CD8-positive, alpha-beta memory T cell (primary cell): ENCODE data around the gene KCNIP4. TPM values are rescaled to one million over a fixed set of nuclear protein-coding genes. Genes with fewer than 3 reads are reported as not detected.
A peak's percentile ranks its signal among the peaks of the same experiment; 100 is the strongest.

Experiments used
- CTCF ChIA-PET: fragments of 350-600 bp; sonication (Branson Sonifier 250); formaldehyde crosslinking; loops from one replicate; lab custom pipeline; 2021; ENCODE audit warnings: antibody characterized with exemption; lab: Charles Lee
- POLR2A ChIA-PET: fragments of 350-600 bp; sonication (Branson Sonifier 250); formaldehyde crosslinking; loops from one replicate; lab custom pipeline; 2021; ENCODE audit warnings: antibody characterized with exemption; lab: Charles Lee
- DNase-seq, 5 donors: peaks; one replicate each; pipeline versions ENCODE4 v3.0.0 to v3.0.0-alpha.2; 2020 to 2022; ENCODE audit warnings: mixed read lengths in 1 of 5
- H3K27ac ChIP-seq: one replicate; pipeline ENCODE4 v1.7.0; 2013; ENCODE audit warnings: low read depth, mild to moderate bottlenecking, low read length, moderate library complexity
- H3K27me3 ChIP-seq: 2 replicates; pipeline ENCODE4 v1.7.0; 2013; ENCODE audit warnings: low read length, mild to moderate bottlenecking; ENCODE audit not compliant: insufficient read depth, poor library complexity, severe bottlenecking
- H3K36me3 ChIP-seq: 2 replicates; pipeline ENCODE4 v1.7.0; 2013; ENCODE audit warnings: mild to moderate bottlenecking, low read length, moderate library complexity; ENCODE audit not compliant: insufficient read depth
- H3K4me1 ChIP-seq: 2 replicates; pipeline ENCODE4 v1.7.0; 2013; ENCODE audit warnings: mild to moderate bottlenecking, low read length, moderate library complexity; ENCODE audit not compliant: insufficient read depth
- H3K4me3 ChIP-seq: 2 replicates; pipeline ENCODE4 v1.7.0; 2013; ENCODE audit warnings: mild to moderate bottlenecking, low read length
- H3K9me3 ChIP-seq: 2 replicates; pipeline ENCODE4 v1.7.0; 2013; ENCODE audit warnings: mild to moderate bottlenecking, low read length
- H3K27ac Mint-ChIP-seq, 8 donors: one replicate each; pipeline ENCODE4 v1.8.0; 2020 to 2021; ENCODE audit warnings: mixed read lengths in 8 of 8, mild to moderate bottlenecking in 6 of 8, inconsistent platforms in 3 of 8, moderate library complexity in 3 of 8
- H3K27me3 Mint-ChIP-seq, 2 donors: one replicate each; pipeline ENCODE4 v1.8.0; 2020 to 2021; ENCODE audit warnings: mixed read lengths in 2 of 2, mild to moderate bottlenecking in 1 of 2, moderate library complexity in 1 of 2
- H3K36me3 Mint-ChIP-seq, 3 donors: one replicate each; pipeline ENCODE4 v1.8.0; 2020 to 2021; ENCODE audit warnings: mixed read lengths in 3 of 3, inconsistent platforms in 1 of 3, mild to moderate bottlenecking in 1 of 3
- H3K4me1 Mint-ChIP-seq, 3 donors: one replicate each; pipeline ENCODE4 v1.8.0; 2020 to 2021; ENCODE audit warnings: mixed read lengths in 3 of 3, inconsistent platforms in 1 of 3, mild to moderate bottlenecking in 1 of 3
- H3K4me3 Mint-ChIP-seq, 7 donors: one replicate each; pipeline ENCODE4 v1.8.0; 2020 to 2021; ENCODE audit warnings: mixed read lengths in 7 of 7, mild to moderate bottlenecking in 6 of 7, moderate library complexity in 4 of 7, inconsistent platforms in 2 of 7
- H3K9me3 Mint-ChIP-seq, 5 donors: one replicate each; pipeline ENCODE4 v1.8.0; 2020 to 2022; ENCODE audit warnings: mixed read lengths in 5 of 5, mild to moderate bottlenecking in 3 of 5, moderate library complexity in 2 of 5, inconsistent platforms in 1 of 5
- polyA plus RNA-seq: library from polyadenylated mRNA; unstranded; fragments of 300-500 nt; fragmentation: Illumina TruSeq; gene quantifications from one replicate; pipeline ENCODE4 v1.2.3, GENCODE V29; 2021
- total RNA-seq, 2 experiments: library from RNA; stranded (reverse); gene quantifications; one replicate each; pipeline ENCODE4 v1.2.3, GENCODE V29; 2021

Gene KCNIP4
- total and polyA plus RNA-seq, 3 experiments from 2014 or later = 0.12 TPM; not detected in 2

DNA sequence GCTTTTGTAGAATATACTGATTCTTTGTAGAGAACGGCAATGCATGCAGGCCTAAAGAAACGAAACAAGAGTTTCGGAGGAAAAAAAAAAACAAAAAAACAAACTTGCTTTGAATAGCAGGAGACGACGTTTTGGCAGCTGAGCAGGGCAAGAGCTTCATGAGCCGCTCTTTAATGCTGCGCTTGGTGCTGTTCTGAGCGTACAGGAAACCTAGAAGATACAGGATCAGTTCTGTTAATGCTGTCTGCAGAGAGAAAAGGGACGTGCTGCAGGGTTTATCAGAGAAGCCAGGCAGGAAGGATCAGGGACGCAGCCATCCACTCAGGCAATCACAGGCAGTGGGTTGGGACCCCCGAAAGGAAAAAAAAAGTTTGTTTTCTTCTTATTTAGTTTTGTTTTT, 1066.1 kb downstream of the KCNIP4 start:
- H3K4me3 ChIP-seq = no peak overlapping the region
- no peaks in the 10 kb centered on the region for H3K4me1 ChIP-seq
- POLR2A ChIA-PET = no interaction called here
- CTCF ChIA-PET = no interaction called here
- no peaks in the 10 kb centered on the region for H3K9me3 ChIP-seq
- no peak overlapping the region for H3K4me3 Mint-ChIP-seq
- no peak overlapping the region for H3K27ac ChIP-seq
- peaks cover 0 to 1% of the 10 kb centered on the region in 2 donors for H3K27me3 Mint-ChIP-seq
- peaks cover 3 to 22% (median 5%) of the 10 kb centered on the region in 5 donors for H3K9me3 Mint-ChIP-seq
- peaks cover 0 to 3% (median 0%) of the 10 kb centered on the region in 3 donors for H3K4me1 Mint-ChIP-seq
- no peak overlapping the region for H3K27ac Mint-ChIP-seq
- DNase-seq = no peak
- no peaks in the 10 kb centered on the region for H3K36me3 ChIP-seq
- peaks cover 0 to 9% (median 0%) of the 10 kb centered on the region in 3 donors for H3K36me3 Mint-ChIP-seq
- H3K27me3 ChIP-seq = no peaks in the 10 kb centered on the region

- POLR2A ChIA-PET = no interaction called here
- CTCF ChIA-PET = no interaction called here
- peaks cover 0 to 1% of the 10 kb centered on the region in 2 donors for H3K27me3 Mint-ChIP-seq
- Histone ChIP-seq H3K27ac (no peak overlapping the region), H3K4me3 (no peak overlapping the region), H3K36me3 (no peaks in the 10 kb centered on the region), H3K9me3 (no peaks in the 10 kb centered on the region), H3K4me1 (no peaks in the 10 kb centered on the region), H3K27me3 (no peaks in the 10 kb centered on the region)
- H3K9me3 Mint-ChIP-seq = peaks cover 2 to 16% (median 5%) of the 10 kb centered on the region in 5 donors
- no peak for DNase-seq
- no peak overlapping the region for H3K27ac Mint-ChIP-seq
- H3K4me3 Mint-ChIP-seq = no peak overlapping the region
- peaks cover 0 to 3% (median 0%) of the 10 kb centered on the region in 3 donors for H3K4me1 Mint-ChIP-seq
- H3K36me3 Mint-ChIP-seq = peaks cover 0 to 12% (median 0%) of the 10 kb centered on the region in 3 donors
Measured at GRCh38 chr4:20881658-20882057, 1066.9 kb downstream of the KCNIP4 start.

DNA sequence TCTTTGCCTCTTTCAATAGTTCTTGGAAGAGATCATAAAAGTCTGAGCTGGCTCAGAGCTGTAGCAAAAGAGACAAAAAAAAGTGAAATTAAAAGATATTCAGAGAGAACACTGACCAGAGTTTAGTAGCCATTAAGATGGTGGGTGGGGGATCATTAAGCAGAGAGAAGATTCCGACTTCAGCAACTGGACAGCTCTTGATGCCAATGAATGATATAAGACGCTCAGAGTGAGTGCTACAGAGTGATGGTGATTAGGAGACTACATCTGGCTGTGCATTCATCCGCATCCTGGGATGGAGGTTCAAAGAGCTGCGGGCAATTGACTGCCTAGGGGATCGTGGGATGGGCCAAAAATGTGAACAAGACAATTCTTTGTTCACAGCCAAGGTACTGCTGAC, 1069.8 kb downstream of the KCNIP4 start:
- CTCF ChIA-PET = no interaction called here
- no peak for DNase-seq
- Mint-ChIP-seq H3K4me1 (peaks cover 0 to 3% (median 0%) of the 10 kb centered on the region in 3 donors), H3K36me3 (peaks cover 0 to 6% (median 0%) of the 10 kb centered on the region in 3 donors), H3K9me3 (peaks cover 1 to 4% (median 2%) of the 10 kb centered on the region in 5 donors), H3K27ac (no peak overlapping the region), H3K4me3 (no peak overlapping the region), H3K27me3 (peaks cover 0 to 1% of the 10 kb centered on the region in 2 donors)
- no peaks in the 10 kb centered on the region for H3K9me3 ChIP-seq
- H3K27me3 ChIP-seq = no peaks in the 10 kb centered on the region
- no peaks in the 10 kb centered on the region for H3K4me1 ChIP-seq
- POLR2A ChIA-PET = no interaction called here
- H3K4me3 ChIP-seq = no peak overlapping the region
- H3K36me3 ChIP-seq = no peaks in the 10 kb centered on the region
- no peak overlapping the region for H3K27ac ChIP-seq

DNA sequence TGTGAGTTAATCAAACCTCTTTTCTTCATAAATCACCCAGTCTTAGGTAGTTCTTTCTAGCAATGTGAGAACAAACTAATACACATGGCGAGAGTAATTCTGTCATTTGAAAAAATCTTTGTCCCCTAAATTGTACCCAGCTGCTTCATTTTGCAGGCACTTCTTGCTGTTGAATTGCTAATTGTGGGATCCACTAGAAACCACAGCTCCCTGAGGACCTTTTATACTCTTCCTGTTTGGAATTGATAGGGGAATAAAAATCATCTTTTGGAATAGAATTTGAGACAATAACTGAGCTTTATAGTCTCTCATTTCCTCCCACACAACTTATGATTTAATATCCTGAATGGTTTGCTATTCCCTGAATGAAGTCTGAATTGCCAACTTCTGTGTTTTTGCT, 1078.1 kb downstream of the KCNIP4 start:
- H3K4me3 Mint-ChIP-seq = no peak overlapping the region
- ChIA-PET CTCF (no interaction called here), POLR2A (no interaction called here)
- DNase-seq = no peak
- Histone ChIP-seq H3K9me3 (no peaks in the 10 kb centered on the region), H3K27ac (no peak overlapping the region), H3K36me3 (no peaks in the 10 kb centered on the region), H3K4me1 (no peaks in the 10 kb centered on the region), H3K27me3 (no peaks in the 10 kb centered on the region), H3K4me3 (no peak overlapping the region)
- no peak overlapping the region for H3K27ac Mint-ChIP-seq
- peaks cover 7 to 13% (median 8%) of the 10 kb centered on the region in 3 donors for H3K4me1 Mint-ChIP-seq
- no peaks in the 10 kb centered on the region for H3K36me3 Mint-ChIP-seq
- H3K27me3 Mint-ChIP-seq = no peaks in the 10 kb centered on the region
- H3K9me3 Mint-ChIP-seq = no peaks in the 10 kb centered on the region

- no peaks in the 10 kb centered on the region for H3K27me3 ChIP-seq
- Mint-ChIP-seq H3K4me3 (no peak overlapping the region), H3K9me3 (peaks cover 0 to 6% (median 0%) of the 10 kb centered on the region in 5 donors), H3K4me1 (peaks cover 7 to 13% (median 8%) of the 10 kb centered on the region in 3 donors), H3K27me3 (no peaks in the 10 kb centered on the region), H3K36me3 (no peaks in the 10 kb centered on the region), H3K27ac (peak overlapping the region in 1 of 8 donors; percentile 29)
- CTCF ChIA-PET = no interaction called here
- POLR2A ChIA-PET = no interaction called here
- DNase-seq = no peak
- no peaks in the 10 kb centered on the region for H3K9me3 ChIP-seq
- H3K4me1 ChIP-seq = no peaks in the 10 kb centered on the region
- no peak overlapping the region for H3K27ac ChIP-seq
- H3K4me3 ChIP-seq = no peak overlapping the region
- H3K36me3 ChIP-seq = no peaks in the 10 kb centered on the region
Measured at GRCh38 chr4:20868108-20868507, 1080.5 kb downstream of the KCNIP4 start.

DNA sequence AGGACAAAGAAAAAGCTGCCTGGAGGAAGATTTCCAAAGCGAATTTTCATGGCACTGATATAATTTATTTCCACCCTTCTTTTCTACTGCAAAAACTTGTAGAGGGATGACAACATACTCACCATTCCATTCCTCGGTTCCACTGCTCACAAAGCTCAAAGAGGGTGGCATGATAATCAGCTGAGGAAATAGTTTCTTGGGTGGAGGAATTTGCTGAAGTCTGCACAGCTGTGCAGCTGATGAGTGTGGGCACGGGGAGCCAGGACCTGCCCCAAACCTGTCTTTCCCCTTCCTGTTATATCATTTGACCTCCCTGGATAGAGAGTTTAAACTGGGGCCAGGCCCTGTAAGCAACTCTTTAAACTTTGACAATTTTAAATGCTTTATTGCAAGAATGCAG, 1087.7 kb downstream of the KCNIP4 start:
- Mint-ChIP-seq H3K4me1 (peaks cover 5 to 9% (median 7%) of the 10 kb centered on the region in 3 donors), H3K27ac (no peak overlapping the region), H3K27me3 (no peaks in the 10 kb centered on the region), H3K9me3 (peaks cover 0 to 9% (median 3%) of the 10 kb centered on the region in 5 donors), H3K4me3 (no peak overlapping the region), H3K36me3 (peaks cover 0 to 4% (median 0%) of the 10 kb centered on the region in 3 donors)
- H3K4me1 ChIP-seq = no peaks in the 10 kb centered on the region
- ChIA-PET POLR2A (no interaction called here), CTCF (interaction anchor here (1.7 kb wide), 1 partner anchor 13 kb away, joined by 3 read pairs; no protein-coding TSS in a partner anchor)
- H3K9me3 ChIP-seq = no peaks in the 10 kb centered on the region
- no peaks in the 10 kb centered on the region for H3K36me3 ChIP-seq
- no peaks in the 10 kb centered on the region for H3K27me3 ChIP-seq
- DNase-seq = no peak
- H3K4me3 ChIP-seq = no peak overlapping the region
- H3K27ac ChIP-seq = no peak overlapping the region

- Histone ChIP-seq H3K36me3 (no peaks in the 10 kb centered on the region), H3K9me3 (no peaks in the 10 kb centered on the region), H3K27me3 (no peaks in the 10 kb centered on the region), H3K4me1 (no peaks in the 10 kb centered on the region), H3K27ac (no peak overlapping the region), H3K4me3 (no peak overlapping the region)
- peaks cover 7 to 12% (median 8%) of the 10 kb centered on the region in 3 donors for H3K4me1 Mint-ChIP-seq
- H3K27me3 Mint-ChIP-seq = no peaks in the 10 kb centered on the region
- H3K36me3 Mint-ChIP-seq = peaks cover 0 to 4% (median 0%) of the 10 kb centered on the region in 3 donors
- no peak overlapping the region for H3K27ac Mint-ChIP-seq
- H3K9me3 Mint-ChIP-seq = peaks cover 2 to 9% (median 3%) of the 10 kb centered on the region in 5 donors
- H3K4me3 Mint-ChIP-seq = no peak overlapping the region
- ChIA-PET POLR2A (no interaction called here), CTCF (no interaction called here)
- no peak for DNase-seq
Measured at GRCh38 chr4:20859097-20859781, 1089.3 kb downstream of the KCNIP4 start.

DNA sequence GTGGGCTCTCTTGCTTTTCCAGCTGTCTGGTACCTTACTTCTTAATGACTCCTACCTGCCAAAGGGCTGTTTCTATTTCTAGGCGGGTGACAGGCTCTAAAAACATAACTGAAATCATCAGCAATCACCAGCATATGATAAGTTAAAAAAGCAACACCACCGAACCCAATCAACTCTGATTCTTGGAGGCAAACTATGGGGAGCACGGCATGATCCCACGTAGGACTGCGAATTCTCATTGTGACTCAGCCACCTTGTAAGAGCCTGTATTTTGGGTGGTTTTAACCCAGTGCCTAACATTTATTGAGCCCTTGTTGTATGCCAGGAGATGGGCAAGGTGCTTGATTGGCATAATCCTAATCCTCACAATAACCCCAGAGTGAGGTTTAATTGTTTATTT, 1091.5 kb downstream of the KCNIP4 start:
- Histone ChIP-seq H3K27ac (no peak overlapping the region), H3K4me3 (no peak overlapping the region), H3K9me3 (no peaks in the 10 kb centered on the region), H3K36me3 (no peaks in the 10 kb centered on the region), H3K4me1 (no peaks in the 10 kb centered on the region), H3K27me3 (no peaks in the 10 kb centered on the region)
- Mint-ChIP-seq H3K27ac (no peak overlapping the region), H3K4me1 (peaks cover 7 to 16% (median 8%) of the 10 kb centered on the region in 3 donors), H3K4me3 (no peak overlapping the region), H3K36me3 (peaks cover 0 to 13% (median 0%) of the 10 kb centered on the region in 3 donors), H3K9me3 (peaks cover 8 to 18% (median 12%) of the 10 kb centered on the region in 5 donors), H3K27me3 (peaks cover 0 to 2% of the 10 kb centered on the region in 2 donors)
- CTCF ChIA-PET = no interaction called here
- DNase-seq = no peak
- POLR2A ChIA-PET = no interaction called here
